Measurements from ENCODE around the gene RSAD2.

The RSAD2 gene

GRCh38 chr2:6917761-6918421 is 40.3 kb downstream of the RSAD2 start:
- no peak for DNase-seq (ENCODE audit: low spot score)
- H3K27ac ChIP-seq, result peak overlapping the region in 1 of 2 donors; percentile 69
- H3K4me3 ChIP-seq, result peak overlapping the region; percentile 82
- TF ChIP-seq, protein P1, sequence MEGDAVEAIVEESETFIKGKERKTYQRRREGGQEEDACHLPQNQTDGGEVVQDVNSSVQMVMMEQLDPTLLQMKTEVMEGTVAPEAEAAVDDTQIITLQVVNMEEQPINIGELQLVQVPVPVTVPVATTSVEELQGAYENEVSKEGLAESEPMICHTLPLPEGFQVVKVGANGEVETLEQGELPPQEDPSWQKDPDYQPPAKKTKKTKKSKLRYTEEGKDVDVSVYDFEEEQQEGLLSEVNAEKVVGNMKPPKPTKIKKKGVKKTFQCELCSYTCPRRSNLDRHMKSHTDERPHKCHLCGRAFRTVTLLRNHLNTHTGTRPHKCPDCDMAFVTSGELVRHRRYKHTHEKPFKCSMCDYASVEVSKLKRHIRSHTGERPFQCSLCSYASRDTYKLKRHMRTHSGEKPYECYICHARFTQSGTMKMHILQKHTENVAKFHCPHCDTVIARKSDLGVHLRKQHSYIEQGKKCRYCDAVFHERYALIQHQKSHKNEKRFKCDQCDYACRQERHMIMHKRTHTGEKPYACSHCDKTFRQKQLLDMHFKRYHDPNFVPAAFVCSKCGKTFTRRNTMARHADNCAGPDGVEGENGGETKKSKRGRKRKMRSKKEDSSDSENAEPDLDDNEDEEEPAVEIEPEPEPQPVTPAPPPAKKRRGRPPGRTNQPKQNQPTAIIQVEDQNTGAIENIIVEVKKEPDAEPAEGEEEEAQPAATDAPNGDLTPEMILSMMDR (IDR thresholded peaks at IDR 0.05), result no peak

- Histone ChIP-seq H3K4me3 (no peak overlapping the region), H3K27ac (no peak overlapping the region)
- TF ChIP-seq, protein P1 (IDR thresholded peaks at IDR 0.05), result no peak
- DNase-seq (ENCODE audit: low spot score), result no peak
Measured at GRCh38 chr2:6919901-6920742, 42.5 kb downstream of the RSAD2 start.

GRCh38 chr2:6920743-6921064 is 43.1 kb downstream of the RSAD2 start:
- no peak overlapping the region for H3K27ac ChIP-seq
- no peak for DNase-seq (ENCODE audit: low spot score)
- TF ChIP-seq, protein P1 (IDR thresholded peaks at IDR 0.05), result no peak
- no peak overlapping the region for H3K4me3 ChIP-seq

DNA sequence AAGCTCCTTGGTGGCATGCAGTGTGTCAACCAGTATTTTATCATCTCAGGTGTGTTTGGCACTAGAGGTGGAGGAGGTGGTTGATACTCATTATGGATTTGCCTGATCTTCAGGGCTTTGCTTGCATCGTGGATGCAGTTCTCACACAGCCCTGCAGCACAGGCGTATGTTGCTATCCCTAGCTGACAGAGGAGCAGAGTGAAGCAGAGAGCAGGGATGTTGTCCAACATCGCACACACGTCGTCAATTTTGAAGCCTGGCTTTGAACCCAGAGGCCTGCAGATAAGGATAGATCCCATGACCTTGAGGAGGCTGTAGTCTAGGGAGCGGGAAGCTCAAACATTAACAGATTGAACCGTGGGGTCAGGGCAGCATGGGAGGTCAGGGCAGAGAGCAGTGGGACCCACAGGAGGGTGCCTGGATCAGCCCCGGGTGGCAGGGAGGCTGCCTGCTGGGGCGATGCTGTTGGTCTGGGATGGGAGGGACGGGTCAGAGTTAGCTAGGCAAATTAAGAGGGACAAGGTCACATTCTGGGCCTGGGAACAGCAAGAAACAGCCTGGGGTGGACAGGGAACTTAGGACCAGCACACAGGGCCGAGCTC is 43.8 kb downstream of the RSAD2 start:
- TF ChIP-seq, protein P1 (IDR thresholded peaks at IDR 0.05), result no peak
- no peak overlapping the region for H3K4me3 ChIP-seq
- no peak for DNase-seq (ENCODE audit: low spot score)
- no peak overlapping the region for H3K27ac ChIP-seq

DNA sequence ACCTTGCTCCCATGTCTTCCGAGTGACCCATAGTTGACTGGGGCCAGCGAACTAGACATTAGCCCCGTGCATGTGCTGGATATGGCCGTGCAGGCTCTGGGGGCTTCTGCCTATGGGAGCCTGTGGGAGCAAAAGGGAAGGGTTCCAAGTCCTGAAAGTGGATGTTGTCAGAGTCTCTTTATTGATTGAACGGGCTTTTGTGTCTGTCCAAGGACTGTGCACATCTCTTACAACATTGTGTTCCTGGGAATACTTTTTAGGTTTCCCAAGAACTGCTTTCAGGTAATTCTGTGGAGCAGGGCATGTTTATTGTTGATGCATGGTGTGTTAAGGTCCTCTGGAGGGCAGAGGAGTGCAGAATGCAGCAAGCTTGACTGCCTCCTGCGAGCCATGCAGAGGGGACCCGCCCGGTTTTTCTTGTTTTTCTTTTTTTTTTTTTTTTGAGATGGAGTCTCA is 44.7 kb downstream of the RSAD2 start:
- Histone ChIP-seq H3K4me3 (no peak overlapping the region), H3K27ac (no peak overlapping the region)
- TF ChIP-seq, protein P1 (IDR thresholded peaks at IDR 0.05), result no peak
- DNase-seq (ENCODE audit: low spot score), result no peak

DNA sequence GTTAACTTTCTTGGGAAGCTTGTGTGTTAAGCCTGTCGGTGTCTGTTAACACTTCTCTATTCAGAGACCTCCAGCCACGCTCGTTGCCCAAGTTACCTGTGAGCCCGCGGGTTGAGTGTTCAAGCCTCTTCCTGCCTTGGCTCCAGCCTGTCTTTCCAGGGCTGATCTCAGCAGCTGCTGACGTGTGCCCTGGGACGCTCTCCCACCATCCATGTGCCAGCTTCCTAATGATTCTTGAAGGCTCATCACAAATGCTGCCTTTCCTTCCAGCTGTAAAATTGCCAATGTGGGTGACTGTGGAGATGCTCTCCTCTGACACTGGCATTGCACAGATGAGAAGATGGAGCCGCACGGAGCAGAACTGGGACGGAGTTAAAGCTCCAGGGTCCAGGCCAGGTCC is 45.7 kb downstream of the RSAD2 start:
- H3K27ac ChIP-seq, result no peak overlapping the region
- TF ChIP-seq, protein P1 (IDR thresholded peaks at IDR 0.05), result no peak
- no peak overlapping the region for H3K4me3 ChIP-seq
- no peak for DNase-seq (ENCODE audit: low spot score)

All from coronary artery (tissue), 2 donors.